ENCODE measurements around the gene NPBWR2.

NPBWR2 gene

DNA sequence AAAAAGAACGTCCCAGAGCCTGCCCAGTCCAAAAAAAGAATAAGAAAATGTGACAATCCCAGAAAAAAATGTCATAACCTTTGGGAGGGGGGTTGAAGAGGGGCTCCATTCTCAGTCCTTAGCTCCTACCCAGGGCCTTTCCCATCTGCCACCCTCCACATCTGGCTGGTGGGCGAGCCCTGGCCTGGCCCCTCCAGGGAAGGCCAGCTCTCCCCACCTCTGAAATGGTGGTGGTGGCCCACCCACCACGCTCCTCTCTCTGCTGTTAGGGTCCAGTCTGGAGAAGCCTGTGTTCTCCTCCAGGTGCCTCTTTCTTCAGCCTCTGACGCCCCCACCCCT lies 28.5 kb downstream of the NPBWR2 start:
- no peak for DNase-seq (ENCODE audit: extremely low read depth, low read depth)
- TF ChIP-seq, protein P1, sequence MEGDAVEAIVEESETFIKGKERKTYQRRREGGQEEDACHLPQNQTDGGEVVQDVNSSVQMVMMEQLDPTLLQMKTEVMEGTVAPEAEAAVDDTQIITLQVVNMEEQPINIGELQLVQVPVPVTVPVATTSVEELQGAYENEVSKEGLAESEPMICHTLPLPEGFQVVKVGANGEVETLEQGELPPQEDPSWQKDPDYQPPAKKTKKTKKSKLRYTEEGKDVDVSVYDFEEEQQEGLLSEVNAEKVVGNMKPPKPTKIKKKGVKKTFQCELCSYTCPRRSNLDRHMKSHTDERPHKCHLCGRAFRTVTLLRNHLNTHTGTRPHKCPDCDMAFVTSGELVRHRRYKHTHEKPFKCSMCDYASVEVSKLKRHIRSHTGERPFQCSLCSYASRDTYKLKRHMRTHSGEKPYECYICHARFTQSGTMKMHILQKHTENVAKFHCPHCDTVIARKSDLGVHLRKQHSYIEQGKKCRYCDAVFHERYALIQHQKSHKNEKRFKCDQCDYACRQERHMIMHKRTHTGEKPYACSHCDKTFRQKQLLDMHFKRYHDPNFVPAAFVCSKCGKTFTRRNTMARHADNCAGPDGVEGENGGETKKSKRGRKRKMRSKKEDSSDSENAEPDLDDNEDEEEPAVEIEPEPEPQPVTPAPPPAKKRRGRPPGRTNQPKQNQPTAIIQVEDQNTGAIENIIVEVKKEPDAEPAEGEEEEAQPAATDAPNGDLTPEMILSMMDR (IDR thresholded peaks at IDR 0.05; ENCODE audit: low read depth, low read length) = no peak

DNA sequence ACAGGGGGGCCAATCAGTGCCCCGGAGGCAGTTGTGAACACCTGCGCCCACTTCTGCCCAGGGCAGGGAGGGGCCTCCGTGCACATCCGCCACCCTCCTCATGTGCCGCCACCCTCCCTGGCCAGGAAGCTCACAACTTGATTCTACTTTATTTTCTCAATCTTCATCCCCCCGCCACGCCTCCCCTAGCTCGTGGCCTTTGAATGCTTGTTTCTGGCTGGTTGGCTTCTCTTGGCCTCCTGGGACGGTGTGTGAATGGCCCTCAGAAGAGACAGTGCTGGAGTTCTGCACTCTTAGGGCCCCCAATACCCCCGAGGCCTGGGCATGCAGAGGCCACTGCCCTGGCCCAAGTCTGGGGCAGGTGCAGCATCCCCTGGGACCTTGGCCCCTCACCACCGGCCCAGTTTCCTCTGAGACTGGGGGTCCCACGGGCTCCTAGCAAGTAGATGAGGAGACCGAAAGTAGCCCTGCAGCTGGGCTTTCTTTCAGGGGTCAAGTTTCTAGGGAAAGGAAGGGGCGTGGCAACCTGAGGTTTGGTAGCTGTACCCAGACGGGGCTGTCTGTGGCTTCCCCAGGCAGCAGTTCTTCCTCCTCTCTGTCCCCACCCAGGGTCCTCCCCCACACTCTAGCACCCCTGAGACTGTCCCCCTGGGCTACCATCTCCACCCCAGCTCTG lies 29.4 kb downstream of the NPBWR2 start:
- DNase-seq (ENCODE audit: extremely low read depth, low read depth) = no peak
- TF ChIP-seq, protein P1 (IDR thresholded peaks at IDR 0.05; ENCODE audit: low read depth, low read length) = no peak

DNA sequence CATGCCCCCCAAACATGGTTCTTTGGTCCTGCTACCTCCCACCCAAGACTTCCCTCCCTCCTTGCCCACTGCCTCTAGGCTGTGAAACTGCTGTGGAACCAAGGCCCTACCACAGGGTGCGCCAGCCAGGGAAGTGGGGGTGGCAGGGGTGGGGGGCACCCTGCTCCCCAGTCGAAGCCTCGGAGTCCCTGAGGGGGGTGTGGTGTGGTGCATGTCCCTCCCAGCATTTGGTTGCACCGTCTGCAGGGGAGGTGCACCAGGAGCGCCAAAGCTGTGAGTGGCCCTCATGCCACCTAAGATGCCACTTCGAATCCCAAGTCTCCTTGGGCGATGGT lies 29.9 kb downstream of the NPBWR2 start:
- TF ChIP-seq, protein P1 (IDR thresholded peaks at IDR 0.05; ENCODE audit: low read depth, low read length) = no peak

DNA sequence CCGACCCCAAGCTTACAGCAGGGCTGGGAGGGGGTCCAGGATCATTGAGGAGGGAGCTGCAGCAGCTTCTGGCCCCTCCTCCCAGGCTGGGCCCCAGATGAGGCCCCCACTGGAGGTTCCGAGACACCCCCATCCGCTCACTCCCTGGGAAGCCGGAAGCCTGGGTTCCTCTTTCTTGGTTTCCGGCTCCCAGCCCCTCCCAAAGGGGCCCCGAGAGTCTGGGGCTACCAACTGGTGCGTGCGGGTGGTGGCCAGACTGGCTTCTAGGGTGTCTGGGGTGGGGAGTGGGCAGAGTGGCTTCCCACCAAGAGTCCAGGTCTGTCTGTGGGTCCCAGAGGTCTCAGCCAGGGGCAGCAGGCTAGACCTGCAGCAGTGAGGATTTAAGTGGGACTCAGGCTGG lies 30.3 kb downstream of the NPBWR2 start:
- DNase-seq (ENCODE audit: extremely low read depth, low read depth) = no peak
- TF ChIP-seq, protein P1 (IDR thresholded peaks at IDR 0.05; ENCODE audit: low read depth, low read length) = no peak

More for the DNA sequence above, 29.9 kb downstream of the NPBWR2 start:
- DNase-seq (ENCODE audit: extremely low read depth, low read depth) = no peak

DNA sequence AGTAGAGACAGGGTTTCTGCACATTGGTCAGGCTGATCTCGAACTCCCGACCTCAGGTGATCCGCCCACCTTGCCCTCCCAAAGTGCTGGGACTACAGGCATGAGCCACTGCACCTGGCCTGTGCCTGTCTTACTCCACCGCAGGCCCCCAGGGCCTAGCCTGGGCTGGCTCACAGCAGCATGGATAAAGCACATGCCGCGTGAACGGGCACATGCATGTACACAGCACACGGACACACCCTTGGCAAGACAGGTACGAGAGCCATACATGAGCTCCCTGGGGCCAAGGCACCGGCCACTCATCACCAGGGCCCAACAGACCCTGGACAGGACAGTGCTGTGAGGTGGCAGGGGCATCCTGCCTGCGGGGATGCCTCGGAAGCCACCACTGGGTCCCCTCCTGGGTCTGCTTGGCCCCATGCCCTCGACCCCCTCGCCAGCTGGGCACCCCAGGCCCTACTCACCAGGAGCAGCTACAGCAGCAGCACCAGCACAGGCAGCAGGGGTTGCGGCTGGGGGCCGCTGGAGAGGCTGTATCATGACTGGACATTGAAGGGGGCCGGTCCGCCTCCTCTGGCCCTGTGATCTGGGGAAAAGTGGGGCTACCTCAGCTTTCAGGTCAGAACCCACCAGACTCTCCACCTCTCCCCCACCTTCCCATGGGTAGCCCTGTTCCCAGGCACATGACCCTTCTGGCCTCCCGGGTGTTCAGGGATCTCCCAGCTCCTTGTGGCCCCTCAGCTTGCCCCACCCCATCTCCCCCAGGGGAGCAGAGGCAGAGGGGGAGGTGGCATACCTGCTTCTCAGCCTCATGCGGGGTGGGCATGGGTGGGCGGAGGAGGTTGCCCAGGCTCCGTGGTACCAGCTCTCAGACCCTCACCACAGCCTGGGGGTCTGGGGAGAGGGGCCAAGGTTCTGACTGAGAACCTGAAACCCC lies 31.0 kb downstream of the NPBWR2 start:
- TF ChIP-seq, protein P1 (IDR thresholded peaks at IDR 0.05; ENCODE audit: low read depth, low read length) = no peak
- no peak for DNase-seq (ENCODE audit: extremely low read depth, low read depth)

DNA sequence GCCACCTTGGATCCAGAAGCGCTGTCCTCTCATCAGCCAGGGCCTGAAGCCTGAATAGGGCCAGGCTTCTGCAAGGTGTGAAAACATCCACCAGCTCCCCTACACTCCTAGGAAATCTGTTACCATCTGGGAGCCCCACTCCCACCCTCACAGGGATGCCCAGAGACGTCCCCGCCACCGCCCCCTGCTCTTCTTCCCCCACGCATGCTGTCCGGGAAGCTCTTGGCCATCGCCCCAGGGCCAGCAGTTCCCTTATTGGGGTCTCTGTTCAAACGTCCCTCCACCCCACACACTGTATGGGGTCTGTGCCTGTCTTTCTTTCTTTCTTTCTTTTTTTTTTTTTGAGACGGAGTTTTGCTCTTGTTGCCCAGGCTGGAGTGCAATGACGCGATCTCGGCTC lies 31.8 kb downstream of the NPBWR2 start:
- no peak for DNase-seq (ENCODE audit: extremely low read depth, low read depth)
- TF ChIP-seq, protein P1 (IDR thresholded peaks at IDR 0.05; ENCODE audit: low read depth, low read length) = no peak

DNA sequence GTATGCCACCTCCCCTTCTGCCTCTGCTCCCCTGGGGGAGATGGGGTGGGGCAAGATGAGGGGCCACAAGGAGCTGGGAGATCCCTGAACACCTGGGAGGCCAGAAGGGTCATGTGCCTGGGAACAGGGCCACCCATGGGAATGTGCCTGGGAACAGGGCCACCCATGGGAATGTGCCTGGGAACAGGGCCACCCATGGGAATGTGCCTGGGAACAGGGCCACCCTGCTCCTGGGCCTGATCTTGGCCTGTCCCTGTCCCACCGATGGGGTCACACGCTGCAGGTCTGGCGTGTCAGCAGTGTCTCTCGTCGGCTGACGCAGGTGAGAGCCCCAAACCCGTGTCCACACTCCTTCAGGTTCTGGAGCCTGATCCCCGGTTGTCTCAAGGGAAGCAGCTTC lies 32.4 kb downstream of the NPBWR2 start:
- no peak for DNase-seq (ENCODE audit: extremely low read depth, low read depth)
- TF ChIP-seq, protein P1 (IDR thresholded peaks at IDR 0.05; ENCODE audit: low read depth, low read length) = no peak
